Pulmonary artery endothelial cell (primary cell): Measurements from ENCODE around the gene RUNX2. TPM values are rescaled to one million over a fixed set of nuclear protein-coding genes. Genes with fewer than 3 reads are reported as not detected.
A peak's percentile ranks its signal among the peaks of the same experiment; 100 is the strongest.
"Not testable (repeated sequence)": the region's sequence is repeated elsewhere in the genome, so short reads cannot be mapped to it uniquely, and the experiment has no call there.

Experiments
- DNase-seq: peaks from one replicate; pipeline ENCODE4 v3.0.0-alpha.2; 2011; ENCODE audit warnings: low read depth, low spot score
- total RNA-seq: library from RNA; depleted of rRNA; stranded (reverse); fragments of >200 nt; gene quantifications from 2 replicates; pipeline ENCODE4 v1.2.3, GENCODE V29; 2014

RUNX2 gene
- total RNA-seq, 1 donor from 2014 or later: not detected

DNA sequence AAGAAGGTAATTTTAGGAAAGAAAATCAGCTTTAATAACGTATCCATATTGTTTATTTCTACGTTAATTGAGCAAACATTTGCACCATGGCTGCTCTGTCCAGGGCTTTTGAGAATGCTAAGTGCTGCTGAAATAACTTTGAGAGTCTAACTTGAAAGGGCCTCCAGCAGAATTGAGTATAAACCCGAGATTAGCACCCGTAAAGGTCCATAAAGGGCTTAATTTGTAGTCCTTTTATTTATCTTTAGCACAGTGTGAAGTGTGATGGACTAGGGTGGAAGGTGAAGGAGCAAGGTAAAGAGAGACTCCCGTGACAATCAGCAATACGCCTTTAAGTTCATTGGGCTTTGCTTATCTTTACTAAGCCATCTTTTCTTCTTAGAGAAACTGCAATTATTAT is 127.3 kb downstream of the RUNX2 start:
- DNase-seq: no peak

GRCh38 chr6:45457141-45457540 is 129.0 kb downstream of the RUNX2 start:
- DNase-seq: no peak

DNA sequence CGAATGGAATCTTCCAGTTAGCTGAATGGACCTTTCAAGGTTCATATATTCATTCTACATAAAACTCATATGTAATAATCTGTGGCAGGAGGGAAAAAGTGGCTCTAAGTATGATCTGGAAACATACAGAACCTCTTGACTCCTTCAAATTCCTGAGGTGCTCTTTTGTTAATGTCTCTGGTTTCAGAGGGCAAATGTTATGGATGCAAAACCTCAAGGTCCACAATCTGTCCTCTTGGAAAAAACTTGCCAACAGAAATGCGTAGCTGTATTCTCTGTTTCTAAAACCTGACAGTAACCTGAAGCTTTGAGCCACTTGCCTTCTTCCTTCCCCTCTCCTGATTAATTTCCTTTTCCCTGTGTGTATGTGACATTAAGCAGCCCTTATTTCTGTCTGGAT is 130.5 kb downstream of the RUNX2 start:
- no peak for DNase-seq

DNA sequence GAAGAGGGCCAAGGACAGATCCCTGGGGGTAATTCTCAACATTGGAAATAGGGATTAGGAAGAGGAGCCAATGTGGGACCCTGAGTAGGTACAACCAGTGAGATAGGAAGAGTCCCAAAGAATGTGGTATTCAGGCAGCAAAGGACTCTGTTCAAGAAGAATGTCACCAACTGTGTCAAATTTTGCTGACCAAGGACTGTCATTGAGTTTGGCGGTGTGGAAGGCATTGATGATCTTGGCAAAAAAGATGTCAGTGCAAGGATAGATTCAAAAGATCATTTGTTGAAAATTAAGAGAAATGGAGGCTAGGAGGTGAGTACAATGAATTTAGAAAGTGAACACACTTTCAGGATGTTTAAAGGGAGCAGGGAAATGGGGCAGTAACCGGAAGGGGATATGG is 132.0 kb downstream of the RUNX2 start:
- DNase-seq: no peak

- no peak for DNase-seq
Observed at GRCh38 chr6:45461486-45461885, 133.4 kb downstream of the RUNX2 start.

DNA sequence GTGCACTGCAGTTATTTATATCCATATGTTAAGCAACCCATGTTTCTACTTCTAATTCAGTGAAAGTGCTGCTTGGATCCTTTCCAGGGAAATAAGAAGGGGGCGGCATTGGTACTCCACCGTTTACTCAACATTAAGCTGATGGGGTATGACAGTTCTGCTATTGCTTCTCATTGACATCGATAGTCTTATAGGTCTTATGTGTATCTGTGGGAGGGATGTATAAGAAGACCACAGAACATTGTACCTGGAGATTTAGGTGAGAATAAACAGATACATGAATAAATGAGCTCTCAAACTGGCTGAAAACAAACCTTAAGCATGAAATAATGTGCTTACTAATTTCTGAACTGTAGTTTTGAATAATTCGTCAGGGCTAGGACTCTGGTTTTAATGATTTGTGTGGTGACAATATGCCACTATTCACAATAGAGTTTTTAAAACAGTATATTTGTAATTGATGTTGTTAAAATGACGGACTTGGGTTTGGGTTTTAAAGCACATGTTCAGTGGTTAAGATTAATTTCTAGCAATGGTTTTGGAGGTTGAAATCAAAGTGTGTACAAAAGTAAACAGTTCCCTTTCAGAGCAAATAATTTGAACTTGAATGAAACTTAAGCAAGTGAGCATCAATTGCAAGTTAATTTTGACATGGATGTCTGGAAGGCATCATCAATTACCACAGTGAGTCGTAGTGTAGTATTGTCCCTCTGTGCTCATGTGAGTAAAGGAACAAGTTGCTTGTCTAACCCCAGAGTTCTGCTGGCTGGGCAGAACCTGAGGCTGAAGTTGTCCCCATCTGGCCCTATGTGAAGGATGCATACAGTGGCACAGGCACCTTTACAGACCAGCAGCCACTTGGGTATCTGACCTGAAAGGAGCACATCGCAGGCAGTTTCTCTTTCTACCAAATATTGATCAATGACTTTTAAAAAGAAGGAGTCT is 134.3 kb downstream of the RUNX2 start:
- no peak for DNase-seq

- no peak for DNase-seq
Observed at GRCh38 chr6:45464685-45465084, 136.6 kb downstream of the RUNX2 start.

- DNase-seq: no peak
Observed at GRCh38 chr6:45466686-45467085, 138.6 kb downstream of the RUNX2 start.

- DNase-seq: not testable (repeated sequence)
Observed at GRCh38 chr6:45467417-45467816, 139.3 kb downstream of the RUNX2 start.

DNA sequence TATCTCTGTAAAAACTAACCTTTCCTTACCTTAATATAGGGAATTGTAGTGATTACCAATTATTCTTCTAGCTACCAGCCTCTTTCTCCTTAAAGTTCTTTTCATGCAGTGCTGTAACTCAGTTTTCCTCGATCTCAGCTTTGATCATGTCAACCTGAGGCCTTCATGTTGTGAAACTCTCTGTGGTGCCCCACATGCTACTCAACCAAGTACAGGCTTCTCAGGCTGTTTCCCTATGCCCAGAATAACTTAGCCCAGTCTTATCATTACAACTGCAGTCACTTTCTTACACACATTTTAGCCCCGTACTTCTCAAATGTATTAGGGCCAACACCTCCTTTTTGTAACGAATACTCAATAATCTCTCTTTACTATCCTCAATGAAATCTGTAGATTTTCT is 139.7 kb downstream of the RUNX2 start:
- no peak for DNase-seq

- DNase-seq: no peak
Observed at GRCh38 chr6:45469663-45470062, 141.5 kb downstream of the RUNX2 start.

DNA sequence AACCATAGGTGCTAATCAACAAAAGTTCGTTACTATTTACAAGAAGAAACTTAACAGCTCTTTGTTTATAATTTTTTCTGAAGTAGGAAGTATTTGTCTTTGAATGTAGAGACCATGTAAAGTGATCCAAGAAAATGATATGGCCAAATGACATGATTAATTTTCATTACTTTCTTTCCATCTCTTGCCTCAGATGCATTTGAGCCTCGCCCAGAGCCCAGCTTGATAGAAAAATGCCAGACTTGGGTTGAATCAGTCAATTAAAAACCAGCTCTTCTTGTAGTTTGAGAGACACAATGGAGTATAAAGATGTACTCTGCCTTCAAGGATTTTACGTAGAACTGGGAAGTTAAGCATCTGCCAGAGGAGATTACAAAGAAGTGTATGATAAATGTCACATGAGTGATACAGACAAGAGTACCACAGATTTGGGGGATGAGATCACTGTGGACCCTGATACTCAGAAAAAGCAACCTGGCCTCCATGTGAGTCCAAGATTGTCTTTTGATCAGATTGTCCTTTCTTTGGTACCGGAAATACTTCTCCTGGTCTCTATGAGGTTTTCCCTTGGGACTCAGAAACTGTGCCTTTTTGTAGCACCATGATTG is 142.1 kb downstream of the RUNX2 start:
- DNase-seq: no peak

DNA sequence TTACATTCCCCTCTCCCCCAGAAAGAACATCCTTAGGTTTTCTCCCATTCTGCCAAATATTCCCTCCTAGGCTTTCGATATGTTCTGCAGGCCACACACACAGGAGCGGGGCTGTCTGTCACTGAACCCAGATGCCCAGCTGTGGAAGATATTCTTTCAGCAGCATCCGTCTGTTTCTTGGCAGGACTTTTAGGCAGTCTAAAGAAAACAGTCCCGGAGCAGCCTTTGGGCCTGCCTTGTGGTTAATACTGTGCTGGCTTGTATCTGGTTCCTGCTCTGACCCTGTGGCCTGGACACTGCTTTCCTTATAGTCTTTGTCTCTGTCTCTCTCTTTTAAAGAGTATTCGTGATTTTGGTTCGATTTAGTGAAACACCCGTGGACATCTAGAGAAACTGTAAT is 144.3 kb downstream of the RUNX2 start:
- DNase-seq: no peak

GRCh38 chr6:45473121-45473993 is 145.2 kb downstream of the RUNX2 start:
- DNase-seq: no peak

DNA sequence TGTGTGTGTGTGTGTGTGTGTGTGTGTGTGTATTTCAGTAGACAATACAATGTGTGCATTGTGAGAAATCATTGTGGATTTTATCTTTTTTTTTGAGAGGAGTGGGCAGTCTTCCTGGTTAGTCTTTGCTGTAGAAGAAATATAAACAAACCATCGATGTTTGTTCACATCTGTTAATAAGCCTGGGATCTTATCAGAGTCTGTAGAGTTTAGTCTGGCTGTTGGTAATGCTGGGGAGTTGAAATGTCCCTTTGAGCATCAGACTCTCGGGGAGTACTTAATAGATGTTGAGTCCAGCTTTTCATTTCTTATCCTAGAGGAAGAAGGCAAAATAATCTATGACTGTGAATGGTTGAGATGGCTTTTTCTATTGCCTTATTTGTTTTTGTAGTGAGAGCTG is 146.2 kb downstream of the RUNX2 start:
- no peak for DNase-seq

DNA sequence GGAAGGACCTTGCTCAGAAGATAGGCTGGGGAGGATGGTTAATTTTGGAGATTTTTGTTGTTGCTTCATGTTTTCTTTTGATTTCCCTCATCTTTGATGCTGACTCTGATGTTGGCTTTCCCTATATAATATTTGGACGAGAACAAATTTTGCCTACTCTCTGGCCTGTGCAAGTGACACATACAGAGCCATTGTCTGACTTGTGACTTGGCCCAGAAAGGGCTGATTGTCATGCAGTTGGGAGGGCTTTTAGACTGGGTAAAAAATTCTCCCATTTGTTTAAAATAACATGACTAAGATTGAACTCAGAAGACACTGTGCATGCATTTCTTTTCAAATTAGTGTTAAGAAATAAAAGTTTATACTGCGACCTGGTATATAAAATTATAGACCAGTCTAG is 148.2 kb downstream of the RUNX2 start:
- DNase-seq: no peak

GRCh38 chr6:45477278-45477677 is 149.1 kb downstream of the RUNX2 start:
- no peak for DNase-seq

DNA sequence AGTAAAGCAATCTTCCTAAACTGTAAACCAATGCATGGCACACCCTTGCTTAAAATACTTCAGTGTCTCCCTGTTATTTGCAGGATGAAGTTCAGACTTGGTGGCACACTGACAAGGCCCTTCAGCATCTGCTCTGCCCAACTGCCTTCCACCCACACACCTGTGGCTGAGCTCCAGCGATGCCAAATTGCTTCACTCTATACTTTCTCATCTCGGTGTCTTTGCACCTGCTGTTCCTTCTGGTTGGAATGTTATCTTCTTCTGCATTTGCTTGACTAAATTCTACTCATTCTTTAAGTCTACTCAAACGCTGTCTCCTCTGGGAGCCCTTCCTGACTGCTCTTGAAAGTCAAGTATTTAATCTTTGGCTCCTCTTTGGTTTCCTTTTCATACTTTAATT is 149.7 kb downstream of the RUNX2 start:
- DNase-seq: no peak

DNA sequence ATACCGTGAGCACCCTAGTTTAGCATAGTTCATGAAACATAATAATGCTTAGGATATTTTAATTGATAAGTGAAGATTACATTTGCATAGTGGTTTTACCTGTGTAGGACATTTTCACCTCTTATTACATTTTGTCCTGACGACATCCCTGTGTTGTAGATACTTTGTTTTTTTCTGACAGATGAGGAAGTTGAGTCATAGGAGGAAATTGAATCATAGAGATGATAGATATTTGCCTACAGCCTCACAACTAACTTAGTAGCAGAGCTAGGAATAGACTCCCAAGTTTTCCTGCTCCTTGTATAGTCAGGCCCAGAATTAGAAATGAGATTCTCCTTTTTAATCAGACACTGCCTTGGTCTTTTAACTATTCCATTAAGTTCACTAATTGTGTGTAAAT is 150.1 kb downstream of the RUNX2 start:
- DNase-seq: peak; percentile 47

GRCh38 chr6:45479834-45480751 is 152.0 kb downstream of the RUNX2 start:
- DNase-seq: no peak
